Trophoblast cell (in vitro differentiated cells and primary cell): ENCODE measurements around the gene SGPP2.

Experiments used
- DNase-seq, 2 donors: peaks; one replicate each; pipeline ENCODE4 v3.0.0-alpha.2; 2016
- H2AFZ ChIP-seq: 2 replicates; pipeline ENCODE4 v1.6.1; 2013; ENCODE audit warnings: low read length, moderate library complexity, mild to moderate bottlenecking; ENCODE audit not compliant: insufficient read depth, poor library complexity
- H2AK5ac ChIP-seq: 2 replicates; pipeline ENCODE4 v1.6.1; 2013; ENCODE audit warnings: mild to moderate bottlenecking, low read length
- H2BK120ac ChIP-seq: 2 replicates; pipeline ENCODE4 v1.6.1; 2013; ENCODE audit warnings: low read length, mild to moderate bottlenecking, moderate library complexity; ENCODE audit not compliant: insufficient read depth, poor library complexity
- H2BK12ac ChIP-seq: 2 replicates; pipeline ENCODE4 v1.6.1; 2013; ENCODE audit warnings: mild to moderate bottlenecking, low read length, moderate library complexity
- H2BK5ac ChIP-seq: 2 replicates; pipeline ENCODE4 v1.6.1; 2013; ENCODE audit warnings: low read length, low read depth, moderate library complexity, mild to moderate bottlenecking; ENCODE audit not compliant: poor library complexity
- H3K14ac ChIP-seq: 2 replicates; pipeline ENCODE4 v1.6.1; 2013; ENCODE audit warnings: mild to moderate bottlenecking, low read length
- H3K18ac ChIP-seq: 2 replicates; pipeline ENCODE4 v1.6.1; 2013; ENCODE audit warnings: mild to moderate bottlenecking, low read length
- H3K23ac ChIP-seq: 2 replicates; pipeline ENCODE4 v1.6.1; 2013; ENCODE audit warnings: low read length
- H3K27ac ChIP-seq: 2 replicates; pipeline ENCODE4 v1.5.1; 2013; ENCODE audit warnings: low read depth, mild to moderate bottlenecking, inconsistent platforms, low read length, moderate library complexity
- H3K27me3 ChIP-seq: 2 replicates; pipeline ENCODE4 v1.6.1; 2013; ENCODE audit warnings: inconsistent platforms, mild to moderate bottlenecking, low read length, moderate library complexity; ENCODE audit not compliant: insufficient read depth
- H3K36me3 ChIP-seq, 2 experiments: 1 replicate in 1 of 2; 2 replicates in 1 of 2; pipeline ENCODE4 v1.6.1; 2013; ENCODE audit warnings: low read length in 2 of 2, mild to moderate bottlenecking in 2 of 2, moderate library complexity in 1 of 2; ENCODE audit not compliant: insufficient read depth in 2 of 2, control insufficient read depth in 1 of 2
- H3K4ac ChIP-seq: 2 replicates; pipeline ENCODE4 v1.6.1; 2013; ENCODE audit warnings: low read depth, mild to moderate bottlenecking, low read length, moderate library complexity
- H3K4me1 ChIP-seq, 2 experiments: 1 replicate in 1 of 2; 2 replicates in 1 of 2; pipeline ENCODE4 v1.6.1; 2013; ENCODE audit warnings: low read length in 2 of 2, mild to moderate bottlenecking in 2 of 2, moderate library complexity in 1 of 2; ENCODE audit not compliant: insufficient read depth in 2 of 2, control insufficient read depth in 1 of 2
- H3K4me2 ChIP-seq: 2 replicates; pipeline ENCODE4 v1.6.1; 2013; ENCODE audit warnings: inconsistent platforms, mild to moderate bottlenecking, low read length, moderate library complexity
- H3K4me3 ChIP-seq: 2 replicates; pipeline ENCODE4 v1.5.1; 2013; ENCODE audit warnings: mild to moderate bottlenecking, low read depth, low read length, inconsistent platforms
- H3K79me1 ChIP-seq: one replicate; pipeline ENCODE4 v1.6.1; 2013; ENCODE audit warnings: low read length
- H3K79me2 ChIP-seq: 2 replicates; pipeline ENCODE4 v1.6.1; 2013; ENCODE audit warnings: low read length, mild to moderate bottlenecking; ENCODE audit not compliant: control insufficient read depth, insufficient read depth, poor library complexity
- H3K9ac ChIP-seq: 2 replicates; pipeline ENCODE4 v1.6.1; 2013; ENCODE audit warnings: mild to moderate bottlenecking, low read length
- H3K9me3 ChIP-seq: 2 replicates; pipeline ENCODE4 v1.6.1; 2013; ENCODE audit warnings: low read depth, mild to moderate bottlenecking, control low read depth, inconsistent platforms, low read length; ENCODE audit not compliant: insufficient read depth
- H4K12ac ChIP-seq: 2 replicates; pipeline ENCODE4 v1.6.1; 2013; ENCODE audit warnings: low read depth, mild to moderate bottlenecking, low read length, moderate library complexity
- H4K8ac ChIP-seq: 2 replicates; pipeline ENCODE4 v1.6.1; 2013; ENCODE audit warnings: low read depth, mild to moderate bottlenecking, low read length, moderate library complexity
- H4K91ac ChIP-seq: one replicate; pipeline ENCODE4 v1.6.1; 2013; ENCODE audit warnings: low read depth, mild to moderate bottlenecking, low read length, moderate library complexity
- WGBS: extraction: QIAGEN DNeasy Blood & Tissue Kit; methylation state at CpG from one replicate; pipeline ENCODE4 v1.1.7; 2013; ENCODE audit warnings: missing lambda C conversion rate; ENCODE audit not compliant: insufficient read length, insufficient coverage; ENCODE audit errors: extremely low coverage; 5-methylcytosine and 5-hydroxymethylcytosine counted together

SGPP2 gene

DNA sequence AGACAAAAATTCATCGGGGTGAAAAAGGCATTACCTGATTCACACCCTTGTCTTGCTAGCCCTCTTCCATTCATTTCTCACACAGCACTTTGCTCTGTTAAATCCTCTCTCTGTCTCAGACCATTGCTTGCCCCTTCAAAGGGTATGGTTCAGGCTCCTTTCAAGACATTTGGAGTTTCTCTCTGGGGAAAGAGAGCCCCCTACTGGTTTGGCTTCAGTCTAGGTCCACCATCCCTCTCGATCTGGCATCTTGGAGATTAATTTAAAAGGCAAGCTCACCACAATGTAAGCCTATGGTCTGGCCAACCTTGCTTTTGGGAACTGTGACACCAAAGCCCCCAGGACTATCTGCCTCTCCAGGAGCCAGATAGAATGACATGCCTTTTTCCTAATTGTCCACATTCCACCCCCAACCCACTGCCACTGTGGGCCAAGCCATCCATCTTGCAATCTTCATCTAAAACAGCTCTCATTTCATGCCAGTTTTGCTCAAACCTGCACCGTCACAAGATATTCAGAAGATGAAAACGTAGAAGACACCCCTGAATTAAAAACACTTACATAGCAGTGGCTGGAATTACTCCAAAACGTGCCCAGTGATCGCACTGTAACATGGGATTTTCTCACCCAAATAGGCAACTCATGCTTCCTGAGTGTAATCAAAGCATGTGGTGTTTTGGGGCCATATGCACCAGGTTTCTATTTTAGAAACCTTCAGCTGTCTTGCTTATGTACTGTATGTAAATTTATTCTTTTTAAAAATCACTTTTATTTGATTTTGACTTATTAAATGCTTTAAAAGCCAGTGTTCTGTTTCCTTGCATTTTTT lies 137.7 kb downstream of the SGPP2 start:
- Histone ChIP-seq H3K36me3 (peaks cover 0 to 4% of the 10 kb centered on the region in 2 experiments), H3K27me3 (no peaks in the 10 kb centered on the region), H3K79me1 (no peaks in the 10 kb centered on the region), H3K14ac (no peak overlapping the region), H3K9me3 (no peaks in the 10 kb centered on the region), H3K23ac (no peak overlapping the region), H2AK5ac (no peak overlapping the region), H2BK12ac (no peak overlapping the region), H3K4me1 (no peaks in the 10 kb centered on the region), H4K91ac (no peak overlapping the region), H3K79me2 (no peaks in the 10 kb centered on the region), H3K27ac (no peak overlapping the region), H2BK5ac (no peak overlapping the region), H3K9ac (no peak overlapping the region), H2AFZ (no peak overlapping the region), H2BK120ac (no peak overlapping the region), H4K8ac (no peak overlapping the region), H3K18ac (no peak overlapping the region), H3K4ac (no peak overlapping the region), H3K4me2 (no peak overlapping the region), H3K4me3 (no peak overlapping the region), H4K12ac (no peak overlapping the region)
- no CpG with 5 or more reads among the region's 6 CpGs for WGBS
- peak; percentile 42 to 80 for DNase-seq

DNA sequence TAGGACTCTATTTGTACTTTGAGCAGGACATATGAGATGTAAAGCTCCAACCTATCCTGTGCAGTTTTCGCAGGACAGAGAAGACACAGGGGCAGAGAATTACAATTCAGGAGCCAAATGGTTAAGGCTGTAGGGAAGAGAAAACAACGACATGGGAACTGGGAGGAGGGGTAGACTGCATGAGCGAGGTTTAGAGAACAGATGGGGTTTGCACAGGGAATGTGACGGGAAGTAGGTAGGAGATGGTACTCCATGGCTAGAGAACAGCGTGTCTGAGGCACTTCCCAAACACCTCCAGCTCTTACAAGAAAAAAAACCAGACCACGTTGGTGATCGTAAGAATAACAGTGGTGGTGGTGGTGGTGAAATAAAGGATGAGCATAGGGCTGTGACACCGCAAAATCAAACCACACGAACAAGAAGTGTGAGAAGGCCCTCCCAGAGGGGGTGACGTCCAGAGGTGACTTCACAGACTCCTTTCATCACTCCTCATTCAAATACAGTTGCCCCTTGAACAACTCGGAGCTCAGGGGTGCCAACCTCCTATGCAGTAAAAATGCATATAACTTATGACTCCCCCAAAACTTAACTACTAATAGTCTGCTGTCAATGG lies 138.9 kb downstream of the SGPP2 start:
- Histone ChIP-seq H4K91ac (no peak overlapping the region), H3K27me3 (no peaks in the 10 kb centered on the region), H3K9me3 (no peaks in the 10 kb centered on the region), H4K12ac (no peak overlapping the region), H3K79me1 (no peaks in the 10 kb centered on the region), H3K18ac (no peak overlapping the region), H3K4me1 (no peaks in the 10 kb centered on the region), H3K79me2 (no peaks in the 10 kb centered on the region), H3K4ac (no peak overlapping the region), H3K4me2 (no peak overlapping the region), H3K14ac (no peak overlapping the region), H2BK120ac (no peak overlapping the region), H4K8ac (no peak overlapping the region), H3K27ac (no peak overlapping the region), H2AK5ac (no peak overlapping the region), H2BK5ac (no peak overlapping the region), H3K9ac (no peak overlapping the region), H3K36me3 (peaks cover 0 to 4% of the 10 kb centered on the region in 2 experiments), H2BK12ac (no peak overlapping the region), H3K4me3 (no peak overlapping the region), H3K23ac (no peak overlapping the region), H2AFZ (no peak overlapping the region)
- DNase-seq = no peak
- no CpG with 5 or more reads among the region's 11 CpGs for WGBS

DNA sequence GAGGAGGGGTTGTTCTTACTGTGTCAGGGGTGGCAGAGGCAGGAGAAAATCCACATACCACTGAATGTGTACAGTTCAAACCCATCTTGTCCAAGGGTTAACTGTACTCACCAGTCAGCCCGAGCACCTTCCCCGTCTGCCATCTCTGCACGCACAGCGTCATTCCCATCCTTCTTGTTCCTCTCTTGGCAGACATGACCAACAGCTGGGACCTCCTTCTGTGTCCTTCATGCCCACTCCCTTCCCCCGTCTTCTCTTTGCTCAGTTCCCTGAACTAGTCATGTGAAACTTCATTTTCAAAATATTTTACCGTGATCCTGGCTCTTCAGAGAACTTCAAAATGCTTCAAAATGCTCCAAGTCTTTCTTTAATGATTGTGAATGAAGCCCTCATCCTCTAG lies 139.6 kb downstream of the SGPP2 start:
- no peaks in the 10 kb centered on the region for H3K27me3 ChIP-seq
- H3K36me3 ChIP-seq = peaks cover 0 to 4% of the 10 kb centered on the region in 2 experiments
- no peak overlapping the region for H3K4ac ChIP-seq
- no peak overlapping the region for H3K9ac ChIP-seq
- H4K12ac ChIP-seq = no peak overlapping the region
- H3K79me2 ChIP-seq = no peaks in the 10 kb centered on the region
- no peaks in the 10 kb centered on the region for H3K79me1 ChIP-seq
- H4K91ac ChIP-seq = no peak overlapping the region
- no peak for DNase-seq
- no peak overlapping the region for H2BK12ac ChIP-seq
- H2BK120ac ChIP-seq = no peak overlapping the region
- H3K4me1 ChIP-seq = no peaks in the 10 kb centered on the region
- H3K14ac ChIP-seq = no peak overlapping the region
- no peaks in the 10 kb centered on the region for H3K9me3 ChIP-seq
- H2BK5ac ChIP-seq = no peak overlapping the region
- H3K23ac ChIP-seq = no peak overlapping the region
- no peak overlapping the region for H3K18ac ChIP-seq
- H3K4me2 ChIP-seq = no peak overlapping the region
- H3K27ac ChIP-seq = no peak overlapping the region
- H4K8ac ChIP-seq = no peak overlapping the region
- WGBS = no CpG with 5 or more reads among the region's 6 CpGs
- H2AFZ ChIP-seq = no peak overlapping the region
- no peak overlapping the region for H3K4me3 ChIP-seq
- H2AK5ac ChIP-seq = no peak overlapping the region

DNA sequence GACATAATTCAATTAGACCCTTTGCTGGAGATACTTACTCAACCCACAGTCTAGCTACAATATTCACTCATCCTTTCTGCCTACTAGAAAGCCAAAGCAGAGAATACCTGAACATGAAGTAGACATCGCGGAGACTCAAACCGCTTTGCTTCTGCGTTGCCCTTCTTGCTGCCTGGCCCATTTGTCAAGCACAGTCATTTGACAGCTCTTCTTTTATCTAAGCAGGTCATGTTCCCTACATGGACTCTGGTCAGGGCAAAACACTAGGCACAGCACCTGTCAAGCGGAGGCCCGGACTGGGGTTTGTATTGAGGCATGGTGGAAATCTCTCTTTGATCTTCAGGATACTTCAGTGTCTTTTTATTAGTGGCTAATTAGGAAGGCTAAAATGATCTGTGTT lies 141.9 kb downstream of the SGPP2 start:
- H3K79me2 ChIP-seq = no peaks in the 10 kb centered on the region
- H3K4me1 ChIP-seq = no peaks in the 10 kb centered on the region
- H3K4me3 ChIP-seq = no peak overlapping the region
- H2AFZ ChIP-seq = no peak overlapping the region
- H3K23ac ChIP-seq = no peak overlapping the region
- no peak overlapping the region for H3K9ac ChIP-seq
- no peaks in the 10 kb centered on the region for H3K27me3 ChIP-seq
- H2AK5ac ChIP-seq = no peak overlapping the region
- H3K18ac ChIP-seq = no peak overlapping the region
- no peak for DNase-seq
- H2BK12ac ChIP-seq = no peak overlapping the region
- no CpG with 5 or more reads among the region's 6 CpGs for WGBS
- H4K91ac ChIP-seq = no peak overlapping the region
- no peak overlapping the region for H3K4ac ChIP-seq
- no peak overlapping the region for H2BK5ac ChIP-seq
- H3K4me2 ChIP-seq = no peak overlapping the region
- no peak overlapping the region for H3K27ac ChIP-seq
- H3K9me3 ChIP-seq = no peaks in the 10 kb centered on the region
- H3K79me1 ChIP-seq = no peaks in the 10 kb centered on the region
- H2BK120ac ChIP-seq = no peak overlapping the region
- no peak overlapping the region for H4K8ac ChIP-seq
- H3K14ac ChIP-seq = no peak overlapping the region
- peaks cover 0 to 5% of the 10 kb centered on the region in 2 experiments for H3K36me3 ChIP-seq
- no peak overlapping the region for H4K12ac ChIP-seq
